ENCODE measurements around the gene MACROD2. TPM values are rescaled to one million over a fixed set of nuclear protein-coding genes. Genes with fewer than 3 reads are reported as not detected.

MACROD2 gene
- total and polyA plus RNA-seq, 2 experiments from 2014 or later, result 2.8 to 4.3 TPM

DNA sequence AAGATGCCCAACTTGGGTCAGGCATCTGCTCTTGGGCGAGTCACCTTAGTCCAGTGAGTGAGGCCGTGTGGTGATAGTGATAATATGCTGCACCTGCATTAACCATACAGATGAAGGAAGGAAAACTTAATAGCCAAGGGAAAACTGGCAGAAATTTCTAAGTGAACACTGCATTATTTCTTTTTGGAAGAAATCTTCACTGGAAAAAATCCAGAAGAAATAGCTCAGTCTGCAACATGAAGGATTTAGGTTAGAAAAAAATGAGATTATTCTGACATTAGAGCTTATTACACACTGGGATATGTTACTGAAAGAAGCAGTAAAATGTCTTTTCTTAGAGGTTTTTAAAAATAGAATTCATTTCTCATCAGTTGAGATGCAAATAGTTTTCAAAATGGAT lies 1630.7 kb downstream of the MACROD2 start (continued):
- TF ChIP-seq, protein P1, sequence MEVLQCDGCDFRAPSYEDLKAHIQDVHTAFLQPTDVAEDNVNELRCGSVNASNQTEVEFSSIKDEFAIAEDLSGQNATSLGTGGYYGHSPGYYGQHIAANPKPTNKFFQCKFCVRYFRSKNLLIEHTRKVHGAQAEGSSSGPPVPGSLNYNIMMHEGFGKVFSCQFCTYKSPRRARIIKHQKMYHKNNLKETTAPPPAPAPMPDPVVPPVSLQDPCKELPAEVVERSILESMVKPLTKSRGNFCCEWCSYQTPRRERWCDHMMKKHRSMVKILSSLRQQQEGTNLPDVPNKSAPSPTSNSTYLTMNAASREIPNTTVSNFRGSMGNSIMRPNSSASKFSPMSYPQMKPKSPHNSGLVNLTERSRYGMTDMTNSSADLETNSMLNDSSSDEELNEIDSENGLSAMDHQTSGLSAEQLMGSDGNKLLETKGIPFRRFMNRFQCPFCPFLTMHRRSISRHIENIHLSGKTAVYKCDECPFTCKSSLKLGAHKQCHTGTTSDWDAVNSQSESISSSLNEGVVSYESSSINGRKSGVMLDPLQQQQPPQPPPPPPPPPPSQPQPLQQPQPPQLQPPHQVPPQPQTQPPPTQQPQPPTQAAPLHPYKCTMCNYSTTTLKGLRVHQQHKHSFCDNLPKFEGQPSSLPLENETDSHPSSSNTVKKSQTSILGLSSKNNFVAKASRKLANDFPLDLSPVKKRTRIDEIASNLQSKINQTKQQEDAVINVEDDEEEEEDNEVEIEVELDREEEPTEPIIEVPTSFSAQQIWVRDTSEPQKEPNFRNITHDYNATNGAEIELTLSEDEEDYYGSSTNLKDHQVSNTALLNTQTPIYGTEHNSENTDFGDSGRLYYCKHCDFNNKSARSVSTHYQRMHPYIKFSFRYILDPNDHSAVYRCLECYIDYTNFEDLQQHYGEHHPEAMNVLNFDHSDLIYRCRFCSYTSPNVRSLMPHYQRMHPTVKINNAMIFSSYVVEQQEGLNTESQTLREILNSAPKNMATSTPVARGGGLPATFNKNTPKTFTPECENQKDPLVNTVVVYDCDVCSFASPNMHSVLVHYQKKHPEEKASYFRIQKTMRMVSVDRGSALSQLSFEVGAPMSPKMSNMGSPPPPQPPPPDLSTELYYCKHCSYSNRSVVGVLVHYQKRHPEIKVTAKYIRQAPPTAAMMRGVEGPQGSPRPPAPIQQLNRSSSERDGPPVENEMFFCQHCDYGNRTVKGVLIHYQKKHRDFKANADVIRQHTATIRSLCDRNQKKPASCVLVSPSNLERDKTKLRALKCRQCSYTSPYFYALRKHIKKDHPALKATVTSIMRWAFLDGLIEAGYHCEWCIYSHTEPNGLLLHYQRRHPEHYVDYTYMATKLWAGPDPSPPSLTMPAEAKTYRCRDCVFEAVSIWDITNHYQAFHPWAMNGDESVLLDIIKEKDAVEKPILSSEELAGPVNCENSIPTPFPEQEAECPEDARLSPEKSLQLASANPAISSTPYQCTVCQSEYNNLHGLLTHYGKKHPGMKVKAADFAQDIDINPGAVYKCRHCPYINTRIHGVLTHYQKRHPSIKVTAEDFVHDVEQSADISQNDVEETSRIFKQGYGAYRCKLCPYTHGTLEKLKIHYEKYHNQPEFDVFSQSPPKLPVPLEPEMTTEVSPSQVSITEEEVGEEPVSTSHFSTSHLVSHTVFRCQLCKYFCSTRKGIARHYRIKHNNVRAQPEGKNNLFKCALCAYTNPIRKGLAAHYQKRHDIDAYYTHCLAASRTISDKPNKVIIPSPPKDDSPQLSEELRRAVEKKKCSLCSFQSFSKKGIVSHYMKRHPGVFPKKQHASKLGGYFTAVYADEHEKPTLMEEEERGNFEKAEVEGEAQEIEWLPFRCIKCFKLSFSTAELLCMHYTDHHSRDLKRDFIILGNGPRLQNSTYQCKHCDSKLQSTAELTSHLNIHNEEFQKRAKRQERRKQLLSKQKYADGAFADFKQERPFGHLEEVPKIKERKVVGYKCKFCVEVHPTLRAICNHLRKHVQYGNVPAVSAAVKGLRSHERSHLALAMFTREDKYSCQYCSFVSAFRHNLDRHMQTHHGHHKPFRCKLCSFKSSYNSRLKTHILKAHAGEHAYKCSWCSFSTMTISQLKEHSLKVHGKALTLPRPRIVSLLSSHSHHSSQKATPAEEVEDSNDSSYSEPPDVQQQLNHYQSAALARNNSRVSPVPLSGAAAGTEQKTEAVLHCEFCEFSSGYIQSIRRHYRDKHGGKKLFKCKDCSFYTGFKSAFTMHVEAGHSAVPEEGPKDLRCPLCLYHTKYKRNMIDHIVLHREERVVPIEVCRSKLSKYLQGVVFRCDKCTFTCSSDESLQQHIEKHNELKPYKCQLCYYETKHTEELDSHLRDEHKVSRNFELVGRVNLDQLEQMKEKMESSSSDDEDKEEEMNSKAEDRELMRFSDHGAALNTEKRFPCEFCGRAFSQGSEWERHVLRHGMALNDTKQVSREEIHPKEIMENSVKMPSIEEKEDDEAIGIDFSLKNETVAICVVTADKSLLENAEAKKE (CRISPR knock-in tag; IDR thresholded peaks at IDR 0.05), result no peak
- TF ChIP-seq POLR2AphosphoS5 (IDR thresholded peaks at IDR 0.05; ENCODE audit: low read depth) (no peak), ZNF331 (CRISPR knock-in tag; IDR thresholded peaks at IDR 0.05; ENCODE audit: low read depth) (no peak), JUNB (IDR thresholded peaks at IDR 0.05; ENCODE audit: unreplicated experiment) (no peak), EZH2phosphoT487 (IDR thresholded peaks at IDR 0.05; ENCODE audit: unreplicated experiment) (no peak), EZH2 (IDR thresholded peaks at IDR 0.05; ENCODE audit: low read depth, unreplicated experiment) (no peak), ETS1 (IDR thresholded peaks at IDR 0.05) (no peak), CTCF (conservative IDR thresholded peaks at IDR 0.05; ENCODE audit: low read depth in 2 of 2) (no peak)

All from GM23338 (cell line).